NK-92 (cell line): Measurements from ENCODE around the gene NEU2.
"Not testable (repeated sequence)": the region's sequence is repeated elsewhere in the genome, so short reads cannot be mapped to it uniquely, and the experiment has no call there.

ENCODE experiments used
- DNase-seq: peaks from one replicate; lab custom pipeline; 2025; ENCODE audit not compliant: unreplicated experiment; lab: John Stamatoyannopoulos, UW

The NEU2 gene

DNA sequence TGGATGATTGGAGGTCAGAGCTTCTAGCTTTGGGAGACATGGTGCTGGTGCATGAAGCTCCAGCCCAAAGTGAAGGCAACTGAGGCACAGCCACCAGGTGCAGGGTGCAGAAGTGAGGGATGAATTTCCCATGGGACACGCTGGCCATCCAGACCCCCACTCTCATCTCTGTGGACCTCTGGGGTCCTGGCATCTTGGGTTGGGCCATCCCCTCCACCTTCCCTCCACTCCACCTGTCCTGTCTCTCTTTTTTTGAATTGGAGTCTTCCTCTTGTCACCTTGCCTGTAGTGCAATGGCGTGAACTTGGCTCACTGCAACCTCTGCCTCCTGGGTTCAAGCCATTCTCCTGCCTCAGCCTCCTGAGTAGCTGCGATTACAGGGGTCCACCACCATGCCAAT is 22.8 kb upstream of the NEU2 start:
- DNase-seq = no peak

DNA sequence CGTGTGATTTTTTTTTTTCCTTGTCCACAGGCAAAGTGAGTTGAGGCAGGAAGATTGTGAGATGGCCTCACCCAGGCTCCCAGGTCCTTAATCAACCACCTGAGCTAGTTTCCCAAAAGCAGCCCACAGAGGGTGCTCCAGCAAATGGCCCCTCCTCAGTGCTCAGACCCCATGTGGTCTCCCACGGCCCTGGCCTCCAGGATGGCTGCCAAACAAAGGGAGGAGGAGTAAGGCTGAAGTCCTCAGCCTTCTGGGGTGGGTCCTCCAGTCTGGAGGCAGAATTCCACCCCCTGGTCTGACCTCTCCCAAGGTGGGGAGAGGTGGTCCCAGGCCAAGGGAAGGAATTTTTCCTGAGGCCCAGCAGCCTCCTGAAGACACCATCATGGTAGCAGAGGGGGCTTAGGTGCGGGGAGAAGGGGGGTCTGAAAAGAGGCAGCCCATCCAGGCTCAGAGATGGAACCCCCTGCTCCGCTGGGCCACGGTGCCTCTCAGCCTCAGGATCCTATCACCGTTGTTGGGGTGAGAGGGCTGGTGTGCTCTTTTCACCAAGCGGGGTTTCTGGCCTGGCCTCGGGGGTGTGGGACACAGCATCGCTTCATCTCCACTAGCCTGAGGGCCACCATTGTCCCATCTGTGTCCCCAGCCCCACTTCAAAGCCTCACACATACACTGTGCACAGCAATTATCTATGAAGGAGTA is 21.8 kb upstream of the NEU2 start:
- DNase-seq = no peak

DNA sequence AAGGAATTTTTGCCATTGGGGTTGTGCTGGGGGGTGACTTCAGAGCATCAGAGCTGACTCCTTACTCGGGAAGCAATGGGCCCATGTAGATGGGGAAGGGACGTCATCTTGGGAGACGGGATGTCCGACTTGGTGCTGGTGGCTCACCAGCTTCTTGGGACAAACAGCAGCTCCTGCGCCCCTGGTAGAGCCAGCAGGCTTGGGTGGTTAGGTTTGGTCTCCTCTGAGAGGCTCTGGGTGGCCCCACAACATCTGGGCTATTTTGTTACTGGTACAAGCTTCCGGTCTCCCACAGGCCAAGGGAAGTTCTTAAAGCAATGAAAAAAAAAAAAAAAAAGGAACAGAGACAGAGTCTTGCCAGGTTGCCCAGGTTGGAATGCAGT is 21.2 kb upstream of the NEU2 start:
- no peak for DNase-seq

DNA sequence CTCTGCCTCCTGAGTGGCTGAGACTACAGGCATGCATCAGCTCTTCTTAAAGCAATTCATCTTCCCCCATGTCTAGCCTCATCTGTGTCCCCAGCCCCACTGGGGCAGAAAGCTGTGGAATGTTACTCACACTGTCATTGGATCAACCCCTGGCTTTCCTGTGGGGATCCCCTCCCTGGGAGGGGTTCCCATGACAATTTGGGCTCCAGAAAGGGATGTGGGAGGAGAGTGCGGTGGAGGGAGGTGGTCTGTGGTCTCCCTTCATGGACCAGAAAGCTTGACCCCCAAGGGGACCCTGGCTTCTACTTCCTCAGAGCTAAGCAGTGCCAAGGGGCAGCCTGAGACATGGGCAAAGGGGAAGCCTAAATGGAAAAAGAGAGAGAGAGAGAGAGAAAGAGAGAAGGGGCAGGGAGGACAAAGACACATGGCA is 20.8 kb upstream of the NEU2 start:
- no peak for DNase-seq

DNA sequence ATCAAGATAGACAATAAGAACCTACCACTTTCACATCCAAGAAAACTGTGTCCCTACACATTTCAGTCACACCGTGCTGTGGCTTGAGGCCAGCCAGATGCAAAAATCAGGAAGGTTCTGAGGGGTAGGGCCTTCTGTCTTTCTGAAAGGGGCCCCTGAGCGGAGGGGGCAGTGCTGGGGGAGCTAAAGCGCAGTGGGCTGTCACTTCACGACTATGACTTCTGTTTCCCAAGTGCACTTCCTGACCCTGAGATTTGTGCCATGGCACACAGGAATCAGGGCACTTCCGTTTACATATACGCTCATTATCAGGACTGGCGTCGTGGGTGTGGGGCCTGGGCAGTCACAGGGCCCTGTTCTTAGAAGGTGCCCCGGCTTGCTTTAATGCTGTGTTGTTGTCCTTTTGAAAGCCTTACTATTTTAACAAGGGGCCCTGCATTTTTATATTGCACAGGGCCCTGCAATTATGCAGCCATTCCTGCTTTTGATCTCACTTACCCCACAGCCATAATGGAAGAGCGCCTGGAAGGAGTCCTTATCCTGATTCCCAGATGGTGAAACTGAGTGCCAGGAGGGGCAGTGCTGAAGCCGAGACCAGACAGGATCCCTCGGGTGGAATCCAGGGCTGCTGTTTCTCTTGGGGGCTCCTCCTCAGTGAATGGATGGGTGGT is 20.0 kb upstream of the NEU2 start:
- no peak for DNase-seq

DNA sequence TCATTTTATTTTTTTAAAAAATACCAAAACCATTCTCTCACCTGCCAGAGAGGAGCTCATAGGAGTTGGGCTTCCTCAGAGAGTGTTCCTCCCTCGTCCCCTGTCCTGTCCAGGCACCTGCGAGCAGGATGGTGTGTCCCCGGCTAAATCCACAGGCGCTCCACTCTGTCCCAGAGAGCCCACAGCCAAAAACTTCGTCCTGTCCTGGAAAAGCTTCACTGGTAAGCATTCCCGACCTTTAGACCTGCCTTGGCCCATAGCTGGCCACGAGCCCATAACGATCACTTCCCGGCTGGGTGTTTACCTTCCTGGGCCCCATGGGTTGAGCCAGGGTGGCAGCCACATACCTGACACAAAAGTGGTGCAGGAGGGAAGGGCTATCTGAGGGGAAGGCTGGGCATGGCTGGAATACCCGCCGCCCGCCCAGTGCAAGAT is 19.4 kb upstream of the NEU2 start, which contains the start of gene NGEF:
Gene NGEF (minus strand): TSS at position 230 of the 435 bp plus-strand sequence. CDS start 38,366 bp downstream, outside the sequence.
- DNase-seq = no peak

DNA sequence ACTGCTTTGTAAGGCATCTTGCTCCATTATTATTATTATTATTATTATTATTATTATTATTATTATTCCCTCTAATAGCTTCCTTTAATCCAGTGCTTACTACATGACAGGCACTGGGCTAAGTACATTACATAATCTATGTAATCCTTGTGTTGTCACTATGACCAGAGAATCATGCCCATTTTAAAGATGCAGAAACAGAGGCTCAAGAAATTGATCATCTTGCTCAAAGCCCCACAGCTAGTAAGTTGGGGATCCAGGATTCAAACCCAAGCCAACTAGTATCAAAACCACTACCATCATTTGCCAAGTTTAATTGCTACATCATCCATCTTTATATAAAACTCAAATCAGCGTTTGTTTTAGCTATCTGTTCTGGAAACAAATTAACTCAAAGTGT is 18.8 kb upstream of the NEU2 start:
- no peak for DNase-seq

DNA sequence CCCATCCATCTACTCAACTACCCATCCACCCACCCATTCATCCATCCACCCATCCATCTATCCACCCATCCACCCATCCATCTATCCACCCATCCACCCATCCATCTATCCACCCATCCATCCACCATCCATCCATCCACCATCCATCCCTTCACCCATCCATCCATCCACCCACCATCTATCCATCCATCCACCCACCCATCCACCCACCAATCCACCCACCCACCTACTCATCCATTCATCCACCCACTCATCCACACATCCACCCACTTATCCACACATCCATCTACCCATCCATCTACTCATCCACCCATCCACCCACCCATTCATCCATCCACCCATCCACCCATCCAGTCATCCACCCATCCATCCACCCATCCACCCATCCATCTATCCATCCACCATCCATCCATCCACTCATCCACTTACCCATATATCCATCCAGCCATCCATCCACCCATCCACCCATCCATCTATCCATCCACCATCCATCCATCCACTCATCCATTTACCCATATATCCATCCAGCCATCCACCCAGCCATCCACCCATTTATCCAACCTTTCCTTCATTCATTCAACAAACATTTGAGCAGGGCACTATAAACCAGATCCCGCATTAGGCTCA is 17.3 kb upstream of the NEU2 start:
- DNase-seq = no peak

DNA sequence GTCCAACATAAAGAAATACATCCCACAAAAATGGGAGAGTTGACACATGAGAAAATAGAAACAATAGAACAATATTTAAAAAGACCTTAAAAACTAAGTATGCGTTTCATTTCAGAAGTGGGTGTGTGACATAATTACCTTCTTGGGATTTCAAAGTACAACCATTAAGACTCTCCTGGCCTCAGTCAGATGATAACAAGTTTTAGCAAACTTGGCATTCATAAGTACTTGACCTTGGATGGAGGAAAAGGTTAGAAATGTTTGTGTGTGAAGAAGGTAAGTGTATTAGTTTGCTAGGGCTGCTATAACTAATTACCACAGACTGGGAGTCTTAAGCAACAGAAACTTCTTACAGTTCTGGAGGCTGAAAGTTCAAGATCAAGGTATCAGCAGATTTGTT is 14.5 kb upstream of the NEU2 start:
- DNase-seq = no peak

DNA sequence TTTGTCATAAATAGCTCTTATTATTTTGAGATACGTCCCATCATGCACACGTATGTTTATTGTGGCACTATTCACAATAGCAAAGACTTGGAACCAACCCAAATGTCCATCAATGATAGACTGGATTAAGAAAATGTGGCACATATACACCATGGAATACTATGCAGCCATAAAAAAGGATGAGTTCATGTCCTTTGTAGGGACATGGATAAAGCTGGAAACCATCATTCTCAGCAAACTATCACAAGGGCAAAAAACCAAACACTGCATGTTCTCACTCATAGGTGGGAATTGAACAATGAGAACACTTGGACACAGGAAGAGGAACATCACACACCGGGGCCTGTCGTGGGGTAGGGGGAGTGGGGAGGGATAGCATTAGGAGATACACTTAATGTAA is 12.9 kb upstream of the NEU2 start:
- not testable (repeated sequence) for DNase-seq

DNA sequence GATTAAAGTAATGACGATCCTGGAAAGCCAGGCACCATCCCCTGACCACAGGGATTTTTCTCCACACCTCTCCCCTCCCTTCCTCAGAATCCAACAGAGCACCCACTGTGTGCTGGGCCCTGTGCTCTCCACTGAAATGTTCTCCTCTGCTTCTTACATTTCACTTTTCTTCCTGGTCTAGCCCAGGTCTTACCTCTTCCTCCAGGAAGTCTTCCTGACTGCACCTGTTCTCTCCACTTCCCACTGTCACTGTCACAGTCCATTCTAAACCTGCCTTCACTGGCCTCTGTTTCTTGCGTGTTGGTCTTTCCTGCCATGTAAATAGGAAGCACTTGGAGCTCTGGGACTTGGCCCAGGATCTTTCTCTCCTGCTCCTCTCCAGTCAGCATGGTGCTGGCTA is 12.0 kb upstream of the NEU2 start:
- DNase-seq = no peak

DNA sequence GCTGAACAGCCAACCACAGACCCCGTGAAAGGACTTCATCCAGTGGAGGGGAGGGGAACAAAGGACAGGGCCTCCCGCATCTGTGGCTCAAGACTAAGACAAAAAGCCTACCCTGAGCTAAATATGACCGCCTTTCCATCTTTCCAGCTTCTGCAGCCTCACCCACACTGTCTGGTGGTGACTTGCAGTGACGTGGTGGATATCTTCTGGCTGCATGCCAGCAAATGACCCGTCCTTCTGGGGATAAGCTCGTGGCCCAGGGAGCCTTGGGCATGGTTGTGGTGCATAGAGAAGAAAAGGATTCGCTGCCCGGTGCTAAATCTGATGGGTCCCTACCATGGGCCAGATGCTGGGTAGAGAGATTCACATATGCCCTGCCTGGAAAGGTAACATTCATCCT is 10.7 kb upstream of the NEU2 start:
- no peak for DNase-seq

DNA sequence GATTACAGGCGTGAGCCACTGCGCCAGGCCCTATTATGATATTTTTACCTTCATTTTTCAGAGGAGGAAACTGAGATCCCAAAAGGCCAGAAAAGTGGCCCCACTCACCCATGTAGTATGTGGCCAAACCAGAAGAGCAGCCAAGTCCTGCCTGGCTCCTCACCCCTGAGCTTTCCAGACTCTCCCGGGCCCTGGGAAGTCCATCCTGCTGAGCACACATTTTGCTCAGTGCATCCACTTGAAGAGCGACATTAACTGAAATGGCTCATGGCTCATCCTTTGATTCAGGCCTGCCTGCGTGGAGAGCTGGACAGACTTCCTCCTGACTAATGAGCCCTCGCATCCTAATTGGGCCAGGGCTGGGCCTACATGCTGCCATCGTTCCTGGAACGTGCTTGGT is 9.9 kb upstream of the NEU2 start:
- DNase-seq = no peak

DNA sequence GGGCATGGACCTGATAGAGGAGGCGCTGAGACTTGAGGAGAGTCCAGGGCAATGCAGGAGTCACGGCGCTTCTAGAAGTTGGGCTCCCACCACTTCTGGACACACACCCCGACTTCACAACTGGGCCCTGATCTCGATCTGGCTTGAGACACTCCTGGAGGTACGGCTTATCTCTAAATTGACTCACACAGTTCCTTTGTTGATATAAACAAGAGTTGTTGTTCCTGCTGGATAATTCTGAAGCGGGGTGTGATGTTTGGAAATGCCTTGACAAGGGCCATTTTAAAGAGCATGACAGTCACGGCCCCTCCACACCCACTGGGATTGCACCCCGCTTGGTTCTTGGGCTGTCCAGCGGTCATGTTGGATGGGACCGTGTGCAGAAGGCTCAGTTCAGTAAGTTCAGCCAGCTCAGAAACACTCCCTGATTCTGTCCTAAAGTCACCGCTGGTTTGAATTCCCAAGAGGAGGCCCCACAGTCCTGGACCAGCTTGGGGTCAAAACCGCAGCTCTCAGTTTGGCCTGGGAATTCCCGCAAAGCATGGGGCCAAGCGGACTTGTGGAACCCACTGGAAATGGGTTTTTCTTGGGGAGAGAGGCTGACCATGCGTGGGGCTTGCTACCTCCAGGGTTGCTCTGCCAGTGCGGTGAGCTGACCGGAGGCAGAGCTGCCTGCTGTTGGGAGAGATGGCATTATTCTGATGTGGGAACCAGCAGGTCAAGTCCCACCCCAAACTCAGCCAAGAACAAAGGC is 9.3 kb upstream of the NEU2 start:
- no peak for DNase-seq

DNA sequence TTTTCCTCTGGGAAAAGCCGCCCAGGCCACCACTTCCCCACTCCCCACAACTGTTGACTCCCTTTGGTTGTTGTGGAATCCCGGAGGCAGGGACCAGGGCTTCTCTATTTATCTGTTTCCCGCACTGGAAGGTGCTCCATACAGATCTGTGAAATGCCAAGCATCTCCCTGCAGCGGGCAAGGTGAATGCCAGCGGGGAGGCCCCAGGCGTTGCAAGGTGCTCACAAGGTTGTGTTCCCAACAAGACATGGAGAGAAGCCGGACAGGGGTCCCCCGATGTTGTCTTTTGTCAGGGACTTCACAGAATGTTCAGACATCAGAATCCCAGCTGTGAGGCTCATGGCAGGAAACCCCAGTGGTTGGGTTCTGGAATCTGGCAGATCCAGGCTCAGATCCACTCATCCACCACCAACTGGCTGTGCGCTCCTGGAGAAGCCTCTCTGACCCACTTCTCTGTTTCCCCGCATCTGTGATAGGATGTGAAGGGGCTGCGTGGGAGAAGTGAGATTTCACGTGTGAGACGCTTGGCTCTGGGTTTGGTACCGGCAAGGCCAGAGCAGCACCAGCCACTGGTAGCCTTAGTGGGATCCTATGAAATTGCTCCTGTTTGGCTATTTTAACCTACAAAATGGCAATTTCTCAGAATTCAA is 8.6 kb upstream of the NEU2 start:
- DNase-seq = no peak

DNA sequence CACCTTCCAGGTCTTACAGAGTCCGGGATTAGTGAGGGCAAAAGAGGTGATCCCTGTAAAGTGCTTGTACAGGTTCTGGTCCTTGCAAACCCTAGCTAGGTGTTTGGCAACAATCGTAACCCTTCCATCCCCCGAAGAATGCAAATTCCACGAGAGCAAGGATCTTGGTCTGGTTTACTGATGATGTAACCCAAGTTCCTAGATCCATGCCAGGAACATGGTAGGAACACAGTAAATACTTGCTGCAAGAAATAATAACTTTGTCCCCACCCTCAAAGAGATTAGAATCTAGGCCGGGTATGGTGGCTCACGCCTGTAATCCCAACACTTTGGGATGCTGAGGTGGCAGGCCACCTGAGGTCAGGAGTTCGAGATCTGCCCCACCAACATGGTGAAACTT is 6.8 kb upstream of the NEU2 start:
- DNase-seq = no peak

DNA sequence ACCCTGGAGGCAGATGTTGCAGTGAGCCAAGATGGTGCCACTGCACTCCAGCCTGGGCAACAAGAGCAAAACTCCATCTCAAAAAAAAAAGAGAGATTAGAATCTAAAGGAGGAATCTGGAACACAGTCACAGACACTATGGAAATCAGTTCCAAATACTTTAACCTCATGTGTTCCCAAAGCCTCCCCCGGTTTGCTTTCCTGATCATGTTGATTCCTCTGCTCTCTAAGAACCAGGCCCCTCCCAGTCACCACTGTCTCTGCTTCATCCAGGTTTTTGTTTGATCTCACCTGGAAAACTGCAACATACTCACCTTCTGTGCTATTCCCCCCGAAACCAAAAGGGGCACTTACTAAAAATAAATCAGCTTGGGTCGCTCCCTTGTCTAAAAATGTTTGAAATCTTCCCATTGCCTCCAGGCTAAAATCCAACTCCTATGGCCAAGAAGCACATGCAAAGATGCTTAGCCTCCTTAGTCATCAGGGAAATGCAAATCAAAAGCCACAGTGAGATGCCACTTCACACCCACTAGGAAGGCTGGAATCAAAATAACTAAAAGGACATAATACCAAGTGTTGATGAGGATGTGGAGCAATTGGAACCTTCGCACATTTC is 6.2 kb upstream of the NEU2 start:
- DNase-seq = no peak

DNA sequence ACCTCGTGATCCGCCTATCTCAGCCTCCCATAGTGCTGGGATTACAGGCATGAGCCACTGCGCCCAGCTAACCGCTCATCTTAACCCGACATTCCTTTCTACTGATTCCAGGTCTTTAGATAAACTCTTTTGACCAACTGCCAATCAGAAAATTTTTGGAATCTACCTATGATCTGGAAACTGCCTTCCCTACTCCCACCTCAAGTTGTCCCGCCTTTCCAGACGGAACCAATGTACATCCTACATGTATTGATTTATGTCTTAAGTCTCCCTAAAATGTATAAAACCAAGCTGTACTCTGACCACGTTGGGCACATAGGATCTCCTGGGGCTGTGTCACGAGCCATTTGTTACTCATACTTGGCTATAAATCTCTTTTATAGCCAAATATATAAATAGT is 3.2 kb upstream of the NEU2 start:
- no peak for DNase-seq

DNA sequence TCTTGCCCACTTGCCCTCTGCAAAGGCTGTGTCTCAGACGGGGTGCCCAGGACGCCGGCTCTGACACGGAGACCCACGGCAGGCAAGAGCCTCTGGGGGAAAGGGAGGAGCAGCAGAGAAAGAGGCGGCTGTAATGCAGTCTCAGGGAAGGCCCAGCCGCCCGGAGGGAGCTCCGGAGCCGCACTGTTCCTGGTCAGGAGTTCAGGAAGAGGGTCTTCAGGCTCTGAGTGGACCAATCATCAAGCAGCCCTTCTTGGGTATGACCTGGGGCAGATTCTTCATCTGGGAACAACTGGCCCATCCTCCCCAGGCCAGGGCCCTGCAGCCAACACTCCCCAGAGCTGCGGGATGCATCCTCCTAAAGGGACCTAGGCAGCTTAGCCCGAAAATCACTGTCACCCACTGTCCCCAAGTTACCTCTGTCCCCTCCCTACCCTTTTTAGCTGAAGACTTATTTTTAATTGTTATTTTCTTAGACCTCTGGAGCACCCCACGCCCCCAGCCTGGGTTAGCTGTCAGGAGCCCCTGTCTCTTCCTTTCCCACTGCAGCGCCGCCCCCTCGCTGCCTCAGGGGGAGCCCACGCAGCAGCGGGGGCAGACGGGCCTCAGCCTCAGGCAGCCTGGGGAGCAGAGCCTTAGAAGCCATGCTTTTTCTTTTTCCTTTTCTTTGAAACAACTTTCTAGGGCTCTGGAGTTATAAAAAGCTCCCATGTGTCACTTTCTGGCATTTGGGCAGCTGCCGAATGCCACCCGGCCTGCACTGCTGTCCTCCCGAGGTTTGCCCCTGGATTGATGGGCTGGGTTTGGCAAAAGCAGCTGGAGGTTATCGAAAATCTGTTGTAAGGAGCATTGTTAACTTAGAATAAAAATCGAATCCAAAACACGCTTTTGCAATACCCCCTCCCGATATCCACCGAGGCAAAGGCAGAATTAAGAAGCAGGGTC is 644 bp upstream of the NEU2 start:
- DNase-seq = no peak

DNA sequence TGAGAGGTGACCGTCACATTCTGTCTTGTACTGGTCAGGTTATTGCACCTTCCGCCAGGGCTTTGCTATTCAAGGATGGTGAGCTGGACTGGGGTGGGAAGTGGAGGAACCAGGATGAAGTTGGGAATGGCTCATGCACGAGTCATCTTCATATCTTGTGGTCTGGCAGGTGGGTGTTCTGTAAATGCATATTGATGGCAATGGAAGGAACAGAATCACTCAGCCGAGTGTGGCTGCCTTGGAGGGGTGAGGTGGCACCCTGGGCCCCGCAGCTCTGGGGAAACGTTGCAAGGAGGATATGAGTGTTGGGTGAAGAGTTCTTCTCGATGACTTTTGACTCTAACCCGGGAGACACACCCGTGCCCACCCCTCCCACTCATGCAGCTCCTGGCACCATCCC is 1.2 kb downstream of the NEU2 start:
- no peak for DNase-seq
